ENCODE results near the gene PRKCH.

DNA sequence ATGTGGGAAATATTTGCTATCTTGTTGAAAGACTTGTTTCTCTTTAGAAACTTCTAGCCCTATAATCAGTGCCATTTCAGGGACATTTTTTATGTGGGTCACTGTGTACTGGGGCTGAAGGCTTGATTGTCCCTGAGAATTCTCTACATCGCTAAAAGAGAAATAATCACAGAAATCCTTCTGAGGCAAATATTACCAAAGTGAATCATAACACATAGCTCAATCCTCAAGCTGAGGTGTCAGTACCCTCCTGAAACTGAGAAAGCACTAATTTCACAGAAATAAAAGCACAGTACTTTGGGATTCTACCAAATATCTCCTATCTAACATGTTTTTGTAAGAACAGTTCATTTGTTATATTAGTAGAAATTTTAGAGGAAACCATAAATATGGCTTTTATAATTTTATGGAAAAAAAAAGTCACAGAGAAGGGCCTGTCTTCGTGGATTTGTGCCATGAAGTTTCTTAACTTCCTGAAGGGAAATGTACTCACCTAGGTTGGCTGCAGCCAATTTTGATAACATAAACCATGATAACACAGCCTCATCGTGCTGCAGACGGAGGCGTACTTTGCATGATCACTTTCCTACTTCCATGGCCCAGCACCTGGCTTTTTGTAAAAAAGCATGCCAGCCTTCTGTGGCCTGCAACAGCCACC, 210.2 kb downstream of the PRKCH start:
- no peak for TF ChIP-seq TAF1 (IDR thresholded peaks at IDR 0.05; ENCODE audit: low read depth, low read length)
- TF ChIP-seq SPI1 (IDR thresholded peaks at IDR 0.05; ENCODE audit: low read depth, low read length) = no peak
- no peak for TF ChIP-seq POLR2AphosphoS5 (IDR thresholded peaks at IDR 0.05; ENCODE audit: low read depth, low read length)
- no peak for TF ChIP-seq POLR2A (IDR thresholded peaks at IDR 0.05; ENCODE audit: low read depth, low read length)
- TF ChIP-seq POU2F2 (IDR thresholded peaks at IDR 0.05; ENCODE audit: low read depth, low read length) = no peak
